ENCODE data around the gene C17orf114.

DNA sequence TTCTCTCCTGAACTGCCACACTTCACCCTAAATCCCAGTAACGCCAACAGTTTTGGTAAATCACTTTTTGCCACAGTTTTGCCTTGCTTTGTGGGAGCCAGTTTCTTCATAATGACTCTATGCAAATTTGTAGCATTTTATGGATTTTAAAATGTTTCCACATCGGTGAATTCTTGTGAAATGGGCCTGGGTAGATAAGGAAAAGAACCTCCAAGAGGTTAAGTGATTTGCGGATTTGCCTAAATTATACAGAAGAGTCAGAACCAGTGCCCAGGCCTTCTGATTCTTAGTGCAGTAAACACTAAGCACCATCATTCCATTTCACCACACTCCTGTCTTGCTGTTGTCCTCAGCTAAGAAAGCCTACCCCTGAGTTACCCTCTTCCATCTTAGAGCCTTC is 49.0 kb upstream of the C17orf114 start:
- TF ChIP-seq, protein P1, sequence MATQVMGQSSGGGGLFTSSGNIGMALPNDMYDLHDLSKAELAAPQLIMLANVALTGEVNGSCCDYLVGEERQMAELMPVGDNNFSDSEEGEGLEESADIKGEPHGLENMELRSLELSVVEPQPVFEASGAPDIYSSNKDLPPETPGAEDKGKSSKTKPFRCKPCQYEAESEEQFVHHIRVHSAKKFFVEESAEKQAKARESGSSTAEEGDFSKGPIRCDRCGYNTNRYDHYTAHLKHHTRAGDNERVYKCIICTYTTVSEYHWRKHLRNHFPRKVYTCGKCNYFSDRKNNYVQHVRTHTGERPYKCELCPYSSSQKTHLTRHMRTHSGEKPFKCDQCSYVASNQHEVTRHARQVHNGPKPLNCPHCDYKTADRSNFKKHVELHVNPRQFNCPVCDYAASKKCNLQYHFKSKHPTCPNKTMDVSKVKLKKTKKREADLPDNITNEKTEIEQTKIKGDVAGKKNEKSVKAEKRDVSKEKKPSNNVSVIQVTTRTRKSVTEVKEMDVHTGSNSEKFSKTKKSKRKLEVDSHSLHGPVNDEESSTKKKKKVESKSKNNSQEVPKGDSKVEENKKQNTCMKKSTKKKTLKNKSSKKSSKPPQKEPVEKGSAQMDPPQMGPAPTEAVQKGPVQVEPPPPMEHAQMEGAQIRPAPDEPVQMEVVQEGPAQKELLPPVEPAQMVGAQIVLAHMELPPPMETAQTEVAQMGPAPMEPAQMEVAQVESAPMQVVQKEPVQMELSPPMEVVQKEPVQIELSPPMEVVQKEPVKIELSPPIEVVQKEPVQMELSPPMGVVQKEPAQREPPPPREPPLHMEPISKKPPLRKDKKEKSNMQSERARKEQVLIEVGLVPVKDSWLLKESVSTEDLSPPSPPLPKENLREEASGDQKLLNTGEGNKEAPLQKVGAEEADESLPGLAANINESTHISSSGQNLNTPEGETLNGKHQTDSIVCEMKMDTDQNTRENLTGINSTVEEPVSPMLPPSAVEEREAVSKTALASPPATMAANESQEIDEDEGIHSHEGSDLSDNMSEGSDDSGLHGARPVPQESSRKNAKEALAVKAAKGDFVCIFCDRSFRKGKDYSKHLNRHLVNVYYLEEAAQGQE (IDR thresholded peaks at IDR 0.05; ENCODE audit: borderline replicate concordance) = no peak
- TF ChIP-seq POLR2AphosphoS5 (IDR thresholded peaks at IDR 0.05) = no peak
- no peak for TF ChIP-seq EZH2 (IDR thresholded peaks at IDR 0.05; ENCODE audit: borderline replicate concordance, insufficient read depth, low read length, poor library complexity, severe bottlenecking)
- TF ChIP-seq, protein P2, sequence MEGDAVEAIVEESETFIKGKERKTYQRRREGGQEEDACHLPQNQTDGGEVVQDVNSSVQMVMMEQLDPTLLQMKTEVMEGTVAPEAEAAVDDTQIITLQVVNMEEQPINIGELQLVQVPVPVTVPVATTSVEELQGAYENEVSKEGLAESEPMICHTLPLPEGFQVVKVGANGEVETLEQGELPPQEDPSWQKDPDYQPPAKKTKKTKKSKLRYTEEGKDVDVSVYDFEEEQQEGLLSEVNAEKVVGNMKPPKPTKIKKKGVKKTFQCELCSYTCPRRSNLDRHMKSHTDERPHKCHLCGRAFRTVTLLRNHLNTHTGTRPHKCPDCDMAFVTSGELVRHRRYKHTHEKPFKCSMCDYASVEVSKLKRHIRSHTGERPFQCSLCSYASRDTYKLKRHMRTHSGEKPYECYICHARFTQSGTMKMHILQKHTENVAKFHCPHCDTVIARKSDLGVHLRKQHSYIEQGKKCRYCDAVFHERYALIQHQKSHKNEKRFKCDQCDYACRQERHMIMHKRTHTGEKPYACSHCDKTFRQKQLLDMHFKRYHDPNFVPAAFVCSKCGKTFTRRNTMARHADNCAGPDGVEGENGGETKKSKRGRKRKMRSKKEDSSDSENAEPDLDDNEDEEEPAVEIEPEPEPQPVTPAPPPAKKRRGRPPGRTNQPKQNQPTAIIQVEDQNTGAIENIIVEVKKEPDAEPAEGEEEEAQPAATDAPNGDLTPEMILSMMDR (IDR thresholded peaks at IDR 0.05; ENCODE audit: poor library complexity, severe bottlenecking) = no peak
- TF ChIP-seq TAF1 (IDR thresholded peaks at IDR 0.05; ENCODE audit: low read depth) = no peak
- TF ChIP-seq EP300 (conservative IDR thresholded peaks at IDR 0.05; ENCODE audit: poor library complexity, severe bottlenecking) = no peak
- TF ChIP-seq RAD21 (conservative IDR thresholded peaks at IDR 0.05) = no peak
- no peak for TF ChIP-seq MXI1 (conservative IDR thresholded peaks at IDR 0.05; ENCODE audit: poor library complexity, severe bottlenecking)
- TF ChIP-seq SMC3 (conservative IDR thresholded peaks at IDR 0.05; ENCODE audit: poor library complexity) = no peak

Measured in neural cell (in vitro differentiated cells).